ENCODE measurements around the gene AUH. TPM values are rescaled to one million over a fixed set of nuclear protein-coding genes. Genes with fewer than 3 reads are reported as not detected.
A peak's percentile ranks its signal among the peaks of the same experiment; 100 is the strongest.

Gene AUH
- total and polyA plus RNA-seq, 10 of the 15 experiments (the other 5 are each of a cell fraction or from before 2014, with no cell fraction given), result 1.7 to 7.3 (median 4.6) TPM

GRCh38 chr9:91347377-91347776, 14.3 kb downstream of the AUH start (continued):
- no peak for TF ChIP-seq FOXK2 (IDR thresholded peaks at IDR 0.05)
- TF ChIP-seq MTA2 (IDR thresholded peaks at IDR 0.05; ENCODE audit: low read depth), result no peak
- no peak for TF ChIP-seq RB1 (IDR thresholded peaks at IDR 0.05; ENCODE audit: borderline replicate concordance)
- no peak for TF ChIP-seq TCF7 (IDR thresholded peaks at IDR 0.05; ENCODE audit: borderline replicate concordance)

DNA sequence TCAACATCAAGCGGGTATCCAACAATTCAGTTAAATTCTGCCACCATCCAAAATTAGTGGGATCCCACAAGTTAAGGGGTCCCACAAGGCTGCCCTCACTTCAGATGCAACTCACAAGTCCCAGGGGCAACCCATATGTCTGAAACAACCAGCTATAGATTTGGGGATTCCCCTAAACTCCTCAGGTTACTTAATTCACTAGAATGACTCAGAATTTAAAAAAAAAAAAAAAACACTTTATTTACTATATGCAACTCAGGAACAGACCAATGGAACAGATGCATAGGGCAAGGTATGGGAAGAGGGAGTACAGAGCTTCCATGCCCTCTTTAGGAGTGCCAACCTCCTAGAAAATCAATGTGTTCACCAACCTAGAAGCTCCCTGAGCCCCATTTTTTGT, 15.1 kb downstream of the AUH start:
- H2AFZ ChIP-seq (ENCODE audit: control insufficient read depth, low read depth, low read length), result no peak overlapping the region
- no peaks in the 10 kb centered on the region for H4K20me1 ChIP-seq (ENCODE audit: control insufficient read depth, insufficient read depth)
- ChIA-PET POLR2A (interaction anchor here (0.6 kb wide), 1 partner anchor 13 kb away, joined by 4 read pairs; no protein-coding TSS in a partner anchor), RAD21 (ENCODE audit: unreplicated experiment) (no interaction called here), CTCF (interaction anchor here (0.6 to 2.1 kb wide), 6 partner anchors 10 to 131 kb away, joined by 3 to 6 read pairs (median 4); no protein-coding TSS in a partner anchor), SMC1A (ENCODE audit: uncharacterized antibody, unreplicated experiment) (interaction anchor here (0.9 to 2.0 kb wide), 6 partner anchors 8 to 138 kb away, joined by 3 to 12 read pairs (median 4); no protein-coding TSS in a partner anchor)
- DNase-seq (ENCODE audit: low read depth, low spot score), result no peak
- peak; percentile 47 for ATAC-seq
- H3K9ac ChIP-seq (ENCODE audit: control insufficient read depth, insufficient read depth, low read length), result no peak overlapping the region
- H3K79me2 ChIP-seq (ENCODE audit: control insufficient read depth, insufficient read depth, low read length), result no peaks in the 10 kb centered on the region
- FAIRE-seq, result no peak
- no peaks in the 10 kb centered on the region for H3K9me3 ChIP-seq (replicated peaks; ENCODE audit: control insufficient read depth, insufficient read depth, low read length)
- H3K27me3 ChIP-seq (replicated peaks in 1 of 2; ENCODE audit: control insufficient read depth in 2 of 2, insufficient read depth in 2 of 2, low read length in 1 of 2), result no peaks in the 10 kb centered on the region
- peaks cover 4% of the 10 kb centered on the region in 2 experiments; a peak in 3 of 4 replicates for H3K36me3 ChIP-seq (ENCODE audit: control insufficient read depth in 2 of 2, insufficient read depth in 2 of 2, low read length in 1 of 2)
- intact Hi-C loops (cut with micrococcal nuclease; ENCODE audit: unreplicated experiment), result no loop called here
- in situ Hi-C loops (cut with MboI), result no loop called here
- no peaks in the 10 kb centered on the region for H3K4me1 ChIP-seq (ENCODE audit: control insufficient read depth, insufficient read depth, low read length)
- no TSS peak for BruUV-seq (replicated peaks)
- H3K27ac ChIP-seq (ENCODE audit: control insufficient read depth, insufficient read depth), result no peak overlapping the region
- TF ChIP-seq SMAD5 (IDR thresholded peaks at IDR 0.05; ENCODE audit: low read depth) (no peak), ATF3 (IDR thresholded peaks at IDR 0.05; ENCODE audit: borderline replicate concordance, extremely low read depth, low read depth, low read length) (no peak)
- H3K4me2 ChIP-seq (ENCODE audit: control insufficient read depth, insufficient read depth), result no peak overlapping the region
- WGBS (ENCODE audit: insufficient coverage, insufficient replicate concordance, low lambda C conversion rate, missing lambda C conversion rate), result 100% methylated on average over 1 of the region's 1 CpG
- H3K4me3 ChIP-seq, result no peak overlapping the region
